H1 (cell line): ENCODE measurements around the gene RNF220. TPM values are rescaled to one million over a fixed set of nuclear protein-coding genes. Genes with fewer than 3 reads are reported as not detected.

ENCODE experiments used
- RNF2 ChIP-seq: fragments of 200-900, 300-1000 bp; sonication (generic); IDR thresholded peaks from 2 replicates; pipeline ENCODE4 v1.7.1; 2016; ENCODE audit warnings: borderline replicate concordance, low read depth, mild to moderate bottlenecking, antibody characterized with exemption, low read length; ENCODE audit not compliant: poor library complexity, severe bottlenecking; ENCODE audit errors: missing control alignments
- TAF7 ChIP-seq: optimal IDR thresholded peaks from 2 replicates; pipeline ENCODE3; 2011; ENCODE audit warnings: low read depth, mild to moderate bottlenecking, inconsistent platforms, low read length, moderate library complexity, borderline replicate concordance
- polyA plus RNA-seq, 7 experiments: library from polyadenylated mRNA; depleted of rRNA in 3 of 7; stranded (reverse) in 5 of 7; unstranded in 2 of 7; fragments of >200 nt in 5 of 7; fragments of 200-250 nt in 2 of 7; gene quantifications; 1 replicate in 5 of 7; 2 replicates in 1 of 7; 4 replicates in 1 of 7; pipeline versions ENCODE4 v1.2.1 to v1.2.3, GENCODE V29; 2011 to 2013; ENCODE audit warnings: missing spikeins in 2 of 7, mixed read lengths in 2 of 7
- total RNA-seq: library from RNA; stranded (reverse); fragmentation: NEBNext Ultra II Directional; extraction: Animal tissue kit (Norgen Biotek cat#: 25700); gene quantifications from 2 replicates; pipeline ENCODE4 v1.2.1, GENCODE V29; 2021

The RNF220 gene
- total and polyA plus RNA-seq, 2 of the 8 experiments (the other 6 are each of a cell fraction or from before 2014, with no cell fraction given): 123 to 160 TPM

DNA sequence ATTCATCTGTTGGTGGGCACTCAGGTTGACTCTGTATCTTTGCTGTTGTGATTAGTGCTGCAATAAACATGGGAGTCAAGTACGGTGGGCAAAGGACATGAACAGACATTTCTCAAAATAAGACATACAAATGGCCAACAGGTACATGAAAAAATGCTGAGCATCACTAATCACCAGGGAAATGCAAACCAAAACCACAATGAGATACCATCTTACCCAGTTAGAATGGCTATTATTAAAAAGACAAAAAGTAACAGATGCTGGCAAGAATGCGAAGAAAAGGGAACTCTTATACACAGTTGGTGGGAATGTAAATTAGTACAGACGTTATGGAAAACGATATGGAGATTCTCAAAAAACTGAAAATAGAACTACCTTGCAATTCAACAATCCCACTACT lies 170.3 kb downstream of the RNF220 start (continued):
- TF ChIP-seq RNF2 (no peak), TAF7 (no peak)
